Measurements from ENCODE around the gene SLC11A2. TPM values are rescaled to one million over a fixed set of nuclear protein-coding genes. Genes with fewer than 3 reads are reported as not detected.
A peak's percentile ranks its signal among the peaks of the same experiment; 100 is the strongest.

The SLC11A2 gene
- total and polyA plus RNA-seq, 2 of the 13 experiments (the other 11 are each of a cell fraction or from before 2014, with no cell fraction given) = 71.7 to 77.0 TPM

DNA sequence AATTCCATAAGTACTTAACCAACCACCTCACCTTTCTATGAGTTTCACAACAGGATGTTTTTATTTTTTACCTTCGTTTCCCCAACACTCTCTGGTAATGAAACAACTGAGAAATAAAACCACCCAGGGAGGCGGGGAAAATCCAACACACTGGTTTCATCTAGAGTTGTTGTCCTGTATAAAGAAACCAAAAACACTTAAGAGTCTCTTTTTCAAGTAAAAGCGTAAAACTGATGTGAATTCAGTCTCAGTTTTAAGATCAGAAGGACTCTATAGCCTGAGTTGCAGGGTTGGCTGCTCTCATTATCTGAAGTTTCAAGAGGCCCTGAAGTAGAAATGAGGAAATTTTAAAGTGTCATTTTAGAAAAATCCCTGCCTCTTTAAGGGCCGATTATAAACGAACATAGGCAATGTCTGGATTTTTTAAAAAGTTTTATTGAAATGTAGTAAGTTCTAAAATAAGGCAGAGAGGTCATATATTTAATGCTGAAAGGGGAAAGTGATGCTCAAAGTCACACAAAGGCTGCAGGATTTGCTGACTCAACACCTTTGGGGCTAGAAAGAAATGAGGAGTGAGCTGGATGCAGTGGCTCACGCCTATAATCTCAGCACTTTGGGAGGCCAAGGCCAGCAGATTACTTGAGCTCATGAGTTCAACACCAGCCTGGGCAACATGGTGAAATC is 46.7 kb downstream of the SLC11A2 start:
- ATAC-seq (no peak), DNase-seq (ENCODE audit: low spot score) (no peak), FAIRE-seq (no peak)
- CTCF ChIA-PET (ENCODE audit: low intra/inter-chr PET ratio, low total read pairs) = no interaction called here
- in situ Hi-C loops (cut with HindIII; ENCODE audit: extremely low pct_ligation_motif_present, low pct_unique_long_range_greater_than_20kb) = no loop called here
- no peaks in the 10 kb centered on the region for H3K79me2 ChIP-seq (ENCODE audit: insufficient read depth, low read length)
- no peak overlapping the region for H3K4me2 ChIP-seq (ENCODE audit: low read depth, low read length)
- H3K27me3 ChIP-seq (ENCODE audit: control insufficient read depth in 1 of 2, insufficient read depth in 2 of 2, low read length in 2 of 2) = no peaks in the 10 kb centered on the region
- intact Hi-C loops (cut with micrococcal nuclease; ENCODE audit: unreplicated experiment) = loop anchor here (2.0 kb wide), 1 partner anchor 47 kb away; the partner anchor contains the start of gene SLC11A2
- POLR2A ChIA-PET = interaction anchor here (1.1 to 3.4 kb wide), 3 partner anchors 45 to 154 kb away, joined by 3 to 25 read pairs (median 11); no protein-coding TSS in a partner anchor
- no peak overlapping the region for H2AFZ ChIP-seq (ENCODE audit: low read length)
- H3K4me1 ChIP-seq (ENCODE audit: insufficient read depth, low read length) = peaks cover 34% of the 10 kb centered on the region
- H3K9me3 ChIP-seq (ENCODE audit: low read length) = no peaks in the 10 kb centered on the region
- no peak for TF ChIP-seq HNRNPLL (IDR thresholded peaks at IDR 0.05; ENCODE audit: low read depth, low read length, poor library complexity, severe bottlenecking)
- no peak for TF ChIP-seq CBX1 (IDR thresholded peaks at IDR 0.05; ENCODE audit: low read depth)
- TF ChIP-seq, protein P1, sequence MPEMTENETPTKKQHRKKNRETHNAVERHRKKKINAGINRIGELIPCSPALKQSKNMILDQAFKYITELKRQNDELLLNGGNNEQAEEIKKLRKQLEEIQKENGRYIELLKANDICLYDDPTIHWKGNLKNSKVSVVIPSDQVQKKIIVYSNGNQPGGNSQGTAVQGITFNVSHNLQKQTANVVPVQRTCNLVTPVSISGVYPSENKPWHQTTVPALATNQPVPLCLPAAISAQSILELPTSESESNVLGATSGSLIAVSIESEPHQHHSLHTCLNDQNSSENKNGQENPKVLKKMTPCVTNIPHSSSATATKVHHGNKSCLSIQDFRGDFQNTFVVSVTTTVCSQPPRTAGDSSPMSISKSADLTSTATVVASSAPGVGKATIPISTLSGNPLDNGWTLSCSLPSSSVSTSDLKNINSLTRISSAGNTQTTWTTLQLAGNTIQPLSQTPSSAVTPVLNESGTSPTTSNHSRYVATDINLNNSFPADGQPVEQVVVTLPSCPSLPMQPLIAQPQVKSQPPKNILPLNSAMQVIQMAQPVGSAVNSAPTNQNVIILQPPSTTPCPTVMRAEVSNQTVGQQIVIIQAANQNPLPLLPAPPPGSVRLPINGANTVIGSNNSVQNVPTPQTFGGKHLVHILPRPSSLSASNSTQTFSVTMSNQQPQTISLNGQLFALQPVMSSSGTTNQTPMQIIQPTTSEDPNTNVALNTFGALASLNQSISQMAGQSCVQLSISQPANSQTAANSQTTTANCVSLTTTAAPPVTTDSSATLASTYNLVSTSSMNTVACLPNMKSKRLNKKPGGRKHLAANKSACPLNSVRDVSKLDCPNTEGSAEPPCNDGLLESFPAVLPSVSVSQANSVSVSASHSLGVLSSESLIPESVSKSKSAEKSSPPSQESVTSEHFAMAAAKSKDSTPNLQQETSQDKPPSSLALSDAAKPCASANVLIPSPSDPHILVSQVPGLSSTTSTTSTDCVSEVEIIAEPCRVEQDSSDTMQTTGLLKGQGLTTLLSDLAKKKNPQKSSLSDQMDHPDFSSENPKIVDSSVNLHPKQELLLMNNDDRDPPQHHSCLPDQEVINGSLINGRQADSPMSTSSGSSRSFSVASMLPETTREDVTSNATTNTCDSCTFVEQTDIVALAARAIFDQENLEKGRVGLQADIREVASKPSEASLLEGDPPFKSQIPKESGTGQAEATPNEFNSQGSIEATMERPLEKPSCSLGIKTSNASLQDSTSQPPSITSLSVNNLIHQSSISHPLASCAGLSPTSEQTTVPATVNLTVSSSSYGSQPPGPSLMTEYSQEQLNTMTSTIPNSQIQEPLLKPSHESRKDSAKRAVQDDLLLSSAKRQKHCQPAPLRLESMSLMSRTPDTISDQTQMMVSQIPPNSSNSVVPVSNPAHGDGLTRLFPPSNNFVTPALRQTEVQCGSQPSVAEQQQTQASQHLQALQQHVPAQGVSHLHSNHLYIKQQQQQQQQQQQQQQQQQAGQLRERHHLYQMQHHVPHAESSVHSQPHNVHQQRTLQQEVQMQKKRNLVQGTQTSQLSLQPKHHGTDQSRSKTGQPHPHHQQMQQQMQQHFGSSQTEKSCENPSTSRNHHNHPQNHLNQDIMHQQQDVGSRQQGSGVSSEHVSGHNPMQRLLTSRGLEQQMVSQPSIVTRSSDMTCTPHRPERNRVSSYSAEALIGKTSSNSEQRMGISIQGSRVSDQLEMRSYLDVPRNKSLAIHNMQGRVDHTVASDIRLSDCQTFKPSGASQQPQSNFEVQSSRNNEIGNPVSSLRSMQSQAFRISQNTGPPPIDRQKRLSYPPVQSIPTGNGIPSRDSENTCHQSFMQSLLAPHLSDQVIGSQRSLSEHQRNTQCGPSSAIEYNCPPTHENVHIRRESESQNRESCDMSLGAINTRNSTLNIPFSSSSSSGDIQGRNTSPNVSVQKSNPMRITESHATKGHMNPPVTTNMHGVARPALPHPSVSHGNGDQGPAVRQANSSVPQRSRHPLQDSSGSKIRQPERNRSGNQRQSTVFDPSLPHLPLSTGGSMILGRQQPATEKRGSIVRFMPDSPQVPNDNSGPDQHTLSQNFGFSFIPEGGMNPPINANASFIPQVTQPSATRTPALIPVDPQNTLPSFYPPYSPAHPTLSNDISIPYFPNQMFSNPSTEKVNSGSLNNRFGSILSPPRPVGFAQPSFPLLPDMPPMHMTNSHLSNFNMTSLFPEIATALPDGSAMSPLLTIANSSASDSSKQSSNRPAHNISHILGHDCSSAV (CRISPR knock-in tag; IDR thresholded peaks at IDR 0.05; ENCODE audit: borderline replicate concordance) = no peak
- TF ChIP-seq CHD4 (IDR thresholded peaks at IDR 0.05; ENCODE audit: borderline replicate concordance, low read length) = no peak
- TF ChIP-seq MAFK (conservative IDR thresholded peaks at IDR 0.05 in 1 of 2, IDR thresholded peaks at IDR 0.05 in 1 of 2; ENCODE audit: low read length in 2 of 2) = peak; percentile 98
- no peak for TF ChIP-seq ZBTB37 (CRISPR knock-in tag; IDR thresholded peaks at IDR 0.05)
- no peak for TF ChIP-seq NFIC (IDR thresholded peaks at IDR 0.05; ENCODE audit: low read length)
- TF ChIP-seq ZSCAN21 (CRISPR knock-in tag; IDR thresholded peaks at IDR 0.05; ENCODE audit: borderline replicate concordance) = no peak
- peak; percentile 98 for TF ChIP-seq MAFF (IDR thresholded peaks at IDR 0.05; ENCODE audit: low read depth, low read length)
- TF ChIP-seq MAFG (CRISPR knock-in tag; IDR thresholded peaks at IDR 0.05) = 0 out of 2 replicates have a peak, but pooled peaks have one; percentile 23
- no peak for TF ChIP-seq ZNF589 (CRISPR knock-in tag; conservative IDR thresholded peaks at IDR 0.05)
- no peaks in the 10 kb centered on the region for H3K36me3 ChIP-seq (replicated peaks in 1 of 2; ENCODE audit: control insufficient read depth in 1 of 2, insufficient read depth in 2 of 2, low read length in 2 of 2)
- no peaks in the 10 kb centered on the region for H4K20me1 ChIP-seq (ENCODE audit: insufficient read depth, low read length)
- H3K4me3 ChIP-seq (replicated peaks in 1 of 3; ENCODE audit: insufficient read depth in 1 of 3, low read depth in 2 of 3, low read length in 3 of 3) = no peak overlapping the region
- WGBS (ENCODE audit: low lambda C conversion rate) = 76% methylated on average over 6 of the region's 6 CpGs
- no peak overlapping the region for H3K9ac ChIP-seq (ENCODE audit: insufficient read depth, low read depth, low read length)
- BruUV-seq (replicated peaks) = no TSS peak
- peak overlapping the region; percentile 68 for H3K27ac ChIP-seq (ENCODE audit: extremely low read length, insufficient read depth, low read length)

Measured in HepG2 (cell line).